ENCODE results near the gene ADRM1. TPM values are rescaled to one million over a fixed set of nuclear protein-coding genes. Genes with fewer than 3 reads are reported as not detected.

Gene ADRM1
- total RNA-seq, 2 donors from 2014 or later: 70.5 to 109 TPM

- H3K9ac ChIP-seq (ENCODE audit: low read depth in 2 of 2, low read length in 2 of 2): no peak overlapping the region
- no peak overlapping the region for H3K27ac ChIP-seq
- no peak for DNase-seq
- TF ChIP-seq, protein P1, sequence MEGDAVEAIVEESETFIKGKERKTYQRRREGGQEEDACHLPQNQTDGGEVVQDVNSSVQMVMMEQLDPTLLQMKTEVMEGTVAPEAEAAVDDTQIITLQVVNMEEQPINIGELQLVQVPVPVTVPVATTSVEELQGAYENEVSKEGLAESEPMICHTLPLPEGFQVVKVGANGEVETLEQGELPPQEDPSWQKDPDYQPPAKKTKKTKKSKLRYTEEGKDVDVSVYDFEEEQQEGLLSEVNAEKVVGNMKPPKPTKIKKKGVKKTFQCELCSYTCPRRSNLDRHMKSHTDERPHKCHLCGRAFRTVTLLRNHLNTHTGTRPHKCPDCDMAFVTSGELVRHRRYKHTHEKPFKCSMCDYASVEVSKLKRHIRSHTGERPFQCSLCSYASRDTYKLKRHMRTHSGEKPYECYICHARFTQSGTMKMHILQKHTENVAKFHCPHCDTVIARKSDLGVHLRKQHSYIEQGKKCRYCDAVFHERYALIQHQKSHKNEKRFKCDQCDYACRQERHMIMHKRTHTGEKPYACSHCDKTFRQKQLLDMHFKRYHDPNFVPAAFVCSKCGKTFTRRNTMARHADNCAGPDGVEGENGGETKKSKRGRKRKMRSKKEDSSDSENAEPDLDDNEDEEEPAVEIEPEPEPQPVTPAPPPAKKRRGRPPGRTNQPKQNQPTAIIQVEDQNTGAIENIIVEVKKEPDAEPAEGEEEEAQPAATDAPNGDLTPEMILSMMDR (IDR thresholded peaks at IDR 0.05): no peak
- H3K9me3 ChIP-seq: no peaks in the 10 kb centered on the region
- no peak overlapping the region for H3K4me3 ChIP-seq
- H3K4me1 ChIP-seq: peaks cover 4% of the 10 kb centered on the region
- no peaks in the 10 kb centered on the region for H3K36me3 ChIP-seq
- H3K27me3 ChIP-seq: no peaks in the 10 kb centered on the region
- intact Hi-C loops (cut with DNase I): no loop called here
Observed at GRCh38 chr20:62353289-62354030, 50.7 kb downstream of the ADRM1 start.

GRCh38 chr20:62354031-62354808 lies 51.4 kb downstream of the ADRM1 start:
- H3K27me3 ChIP-seq: no peaks in the 10 kb centered on the region
- H3K27ac ChIP-seq: no peak overlapping the region
- H3K9ac ChIP-seq (ENCODE audit: low read depth in 2 of 2, low read length in 2 of 2): no peak overlapping the region
- DNase-seq: no peak
- no peaks in the 10 kb centered on the region for H3K36me3 ChIP-seq
- intact Hi-C loops (cut with DNase I): no loop called here
- H3K4me1 ChIP-seq: peaks cover 4% of the 10 kb centered on the region
- H3K4me3 ChIP-seq: no peak overlapping the region
- TF ChIP-seq, protein P1 (IDR thresholded peaks at IDR 0.05): no peak
- H3K9me3 ChIP-seq: no peaks in the 10 kb centered on the region

DNA sequence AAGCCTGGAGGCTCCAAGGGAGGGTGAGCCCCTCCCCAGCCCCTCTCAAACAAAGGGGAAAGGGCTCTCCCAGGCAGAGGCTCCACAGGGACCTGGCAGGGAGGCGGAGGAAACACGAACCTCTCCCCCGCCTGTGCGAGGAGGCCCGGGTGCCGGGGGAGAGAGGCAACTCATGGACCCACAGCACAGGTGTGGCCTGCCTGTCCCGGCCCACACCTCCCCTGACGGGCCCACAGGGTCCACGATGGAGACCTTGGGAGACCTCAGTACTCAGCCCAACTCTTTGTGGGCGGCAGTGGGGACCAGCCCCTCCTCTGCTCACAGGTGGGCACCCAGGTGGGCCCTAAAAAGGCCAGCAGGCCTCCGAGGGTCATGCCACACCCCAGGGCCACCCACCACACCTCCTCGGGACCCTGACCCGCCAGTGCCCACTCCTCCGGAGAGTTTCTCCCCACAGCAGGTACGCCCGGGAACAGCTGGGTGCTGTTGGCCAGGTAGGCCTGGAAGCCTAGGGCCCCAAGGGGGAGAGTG lies 52.1 kb downstream of the ADRM1 start:
- no peak overlapping the region for H3K4me3 ChIP-seq
- TF ChIP-seq, protein P1 (IDR thresholded peaks at IDR 0.05): no peak
- H3K9ac ChIP-seq (ENCODE audit: low read depth in 2 of 2, low read length in 2 of 2): peak overlapping the region in 1 of 2 donors; percentile 50
- peak overlapping the region; percentile 67 for H3K27ac ChIP-seq
- no peaks in the 10 kb centered on the region for H3K36me3 ChIP-seq
- no peaks in the 10 kb centered on the region for H3K27me3 ChIP-seq
- intact Hi-C loops (cut with DNase I): no loop called here
- H3K4me1 ChIP-seq: peaks cover 4% of the 10 kb centered on the region
- DNase-seq: no peak
- H3K9me3 ChIP-seq: no peaks in the 10 kb centered on the region

- Histone ChIP-seq H3K4me3 (no peak overlapping the region), H3K27ac (peak overlapping the region; percentile 67), H3K27me3 (no peaks in the 10 kb centered on the region), H3K36me3 (no peaks in the 10 kb centered on the region), H3K9ac (ENCODE audit: low read depth in 2 of 2, low read length in 2 of 2) (peak overlapping the region in 1 of 2 donors; percentile 50), H3K9me3 (no peaks in the 10 kb centered on the region), H3K4me1 (no peaks in the 10 kb centered on the region)
- DNase-seq: no peak
- intact Hi-C loops (cut with DNase I): no loop called here
- TF ChIP-seq, protein P1 (IDR thresholded peaks at IDR 0.05): no peak
Observed at GRCh38 chr20:62355516-62355877, 52.7 kb downstream of the ADRM1 start.

GRCh38 chr20:62355878-62356588 lies 53.2 kb downstream of the ADRM1 start:
- intact Hi-C loops (cut with DNase I): no loop called here
- Histone ChIP-seq H3K4me3 (no peak overlapping the region), H3K4me1 (no peaks in the 10 kb centered on the region), H3K36me3 (no peaks in the 10 kb centered on the region), H3K9me3 (no peaks in the 10 kb centered on the region), H3K27ac (peak overlapping the region; percentile 67), H3K9ac (ENCODE audit: low read depth in 2 of 2, low read length in 2 of 2) (peak overlapping the region; percentile 35 to 41), H3K27me3 (no peaks in the 10 kb centered on the region)
- no peak for DNase-seq
- TF ChIP-seq, protein P1 (IDR thresholded peaks at IDR 0.05): no peak

Measured in colonic mucosa (tissue), 4 donors.